Astrocyte (in vitro differentiated cells and primary cell): ENCODE results near the gene IFT81. TPM values are rescaled to one million over a fixed set of nuclear protein-coding genes. Genes with fewer than 3 reads are reported as not detected.

ENCODE experiments used
- DNase-seq: peaks from one replicate; pipeline ENCODE4 v3.0.0-alpha.2; 2010; ENCODE audit warnings: low read depth
- FAIRE-seq: peaks from 2 replicates; lab custom pipeline; 2011; peaks lifted over from hg19 to GRCh38; lab: Jason Lieb, UNC
- H2AFZ ChIP-seq: 2 replicates; pipeline ENCODE4 v1.6.0; 2012; ENCODE audit warnings: low read depth, low read length, inconsistent platforms
- H3K27ac ChIP-seq: 2 replicates; pipeline ENCODE4 v1.5.1; 2011; ENCODE audit warnings: low read depth, low read length, inconsistent platforms
- H3K27me3 ChIP-seq: 2 replicates; pipeline ENCODE4 v1.6.0; 2011; ENCODE audit warnings: low read length, inconsistent platforms; ENCODE audit not compliant: insufficient read depth
- H3K36me3 ChIP-seq: 2 replicates; pipeline ENCODE4 v1.5.1; 2011; ENCODE audit warnings: low read length, inconsistent platforms; ENCODE audit not compliant: insufficient read depth
- H3K4me1 ChIP-seq: 2 replicates; pipeline ENCODE4 v1.5.1; 2011; ENCODE audit warnings: low read length, inconsistent platforms; ENCODE audit not compliant: insufficient read depth
- H3K4me2 ChIP-seq: 2 replicates; pipeline ENCODE4 v1.6.0; 2012; ENCODE audit warnings: low read length, inconsistent platforms
- H3K4me3 ChIP-seq: 2 replicates; pipeline ENCODE4 v1.5.1; 2011; ENCODE audit warnings: low read depth, mild to moderate bottlenecking, low read length, inconsistent platforms; ENCODE audit not compliant: insufficient read depth
- H3K79me2 ChIP-seq: 2 replicates; pipeline ENCODE4 v1.6.0; 2012; ENCODE audit warnings: mild to moderate bottlenecking, low read length, inconsistent platforms; ENCODE audit not compliant: insufficient read depth
- H3K9ac ChIP-seq: 2 replicates; pipeline ENCODE4 v1.6.0; 2012; ENCODE audit warnings: mild to moderate bottlenecking, low read length, inconsistent platforms
- H3K9me3 ChIP-seq: 2 replicates; pipeline ENCODE4 v1.5.1; 2012; ENCODE audit warnings: low read depth, mild to moderate bottlenecking, low read length, inconsistent platforms; ENCODE audit not compliant: insufficient read depth
- H4K20me1 ChIP-seq: 2 replicates; pipeline ENCODE4 v1.6.0; 2012; ENCODE audit warnings: low read length, inconsistent platforms; ENCODE audit not compliant: insufficient read depth
- H3K27ac Mint-ChIP-seq: one replicate; pipeline ENCODE4 v1.8.0; 2021; ENCODE audit warnings: mild to moderate bottlenecking, mixed read lengths; ENCODE audit not compliant: unreplicated experiment
- H3K27me3 Mint-ChIP-seq: one replicate; pipeline ENCODE4 v1.8.0; 2021; ENCODE audit warnings: low read depth, mixed read lengths; ENCODE audit not compliant: unreplicated experiment
- H3K36me3 Mint-ChIP-seq: one replicate; pipeline ENCODE4 v1.8.0; 2021; ENCODE audit warnings: low read depth, mixed read lengths; ENCODE audit not compliant: unreplicated experiment
- H3K4me1 Mint-ChIP-seq: one replicate; pipeline ENCODE4 v1.8.0; 2021; ENCODE audit warnings: low read depth, mixed read lengths; ENCODE audit not compliant: unreplicated experiment
- H3K4me3 Mint-ChIP-seq: one replicate; pipeline ENCODE4 v1.8.0; 2021; ENCODE audit warnings: mild to moderate bottlenecking, moderate library complexity, mixed read lengths; ENCODE audit not compliant: unreplicated experiment
- H3K9me3 Mint-ChIP-seq: one replicate; pipeline ENCODE4 v1.8.0; 2021; ENCODE audit warnings: mild to moderate bottlenecking, mixed read lengths; ENCODE audit not compliant: unreplicated experiment
- EZH2 ChIP-seq: IDR thresholded peaks from 2 replicates; pipeline ENCODE4 v1.6.1; 2012; ENCODE audit warnings: mild to moderate bottlenecking, low read length, inconsistent platforms; ENCODE audit not compliant: insufficient read depth
- total RNA-seq: library from RNA; stranded (reverse); gene quantifications from 2 replicates; pipeline ENCODE4 v1.2.1, GENCODE V29; 2021
- TF ChIP-seq, protein P1 (sequence below): IDR thresholded peaks from 2 replicates; pipeline ENCODE4 v1.5.1; 2011; ENCODE audit warnings: low read depth, mild to moderate bottlenecking, inconsistent platforms, low read length, moderate library complexity; ENCODE audit not compliant: insufficient read depth

IFT81 gene
- total RNA-seq, 1 donor from 2014 or later, result 12.3 TPM

DNA sequence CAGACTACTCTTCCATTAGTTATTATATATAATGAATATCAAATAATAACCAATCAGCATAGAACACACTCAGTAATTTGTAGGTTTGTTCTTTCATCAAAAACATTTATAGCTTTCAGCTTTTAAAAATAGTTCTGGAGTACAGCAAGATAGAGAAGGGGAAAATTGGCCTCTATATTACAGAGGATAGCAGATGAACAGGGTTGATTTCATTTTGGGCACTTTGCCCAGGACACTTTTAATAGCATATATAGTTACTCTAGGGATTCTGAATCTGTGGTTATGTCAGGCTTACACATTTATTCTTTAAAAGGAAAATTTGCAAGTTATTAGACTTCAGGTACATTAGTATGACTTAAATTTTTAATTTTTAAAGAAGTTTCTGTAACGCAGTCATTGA lies 52.6 kb downstream of the IFT81 start:
- Mint-ChIP-seq H3K36me3 (peaks cover 2% of the 10 kb centered on the region), H3K9me3 (no peaks in the 10 kb centered on the region), H3K27ac (no peak overlapping the region), H3K4me3 (no peak overlapping the region), H3K27me3 (no peaks in the 10 kb centered on the region), H3K4me1 (no peaks in the 10 kb centered on the region)
- TF ChIP-seq, protein P1, sequence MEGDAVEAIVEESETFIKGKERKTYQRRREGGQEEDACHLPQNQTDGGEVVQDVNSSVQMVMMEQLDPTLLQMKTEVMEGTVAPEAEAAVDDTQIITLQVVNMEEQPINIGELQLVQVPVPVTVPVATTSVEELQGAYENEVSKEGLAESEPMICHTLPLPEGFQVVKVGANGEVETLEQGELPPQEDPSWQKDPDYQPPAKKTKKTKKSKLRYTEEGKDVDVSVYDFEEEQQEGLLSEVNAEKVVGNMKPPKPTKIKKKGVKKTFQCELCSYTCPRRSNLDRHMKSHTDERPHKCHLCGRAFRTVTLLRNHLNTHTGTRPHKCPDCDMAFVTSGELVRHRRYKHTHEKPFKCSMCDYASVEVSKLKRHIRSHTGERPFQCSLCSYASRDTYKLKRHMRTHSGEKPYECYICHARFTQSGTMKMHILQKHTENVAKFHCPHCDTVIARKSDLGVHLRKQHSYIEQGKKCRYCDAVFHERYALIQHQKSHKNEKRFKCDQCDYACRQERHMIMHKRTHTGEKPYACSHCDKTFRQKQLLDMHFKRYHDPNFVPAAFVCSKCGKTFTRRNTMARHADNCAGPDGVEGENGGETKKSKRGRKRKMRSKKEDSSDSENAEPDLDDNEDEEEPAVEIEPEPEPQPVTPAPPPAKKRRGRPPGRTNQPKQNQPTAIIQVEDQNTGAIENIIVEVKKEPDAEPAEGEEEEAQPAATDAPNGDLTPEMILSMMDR, result no peak
- Histone ChIP-seq H3K36me3 (no peaks in the 10 kb centered on the region), H2AFZ (no peak overlapping the region), H3K79me2 (no peaks in the 10 kb centered on the region), H3K4me2 (no peak overlapping the region), H4K20me1 (no peaks in the 10 kb centered on the region), H3K4me1 (no peaks in the 10 kb centered on the region), H3K9ac (no peak overlapping the region), H3K27me3 (no peaks in the 10 kb centered on the region), H3K4me3 (no peak overlapping the region), H3K9me3 (no peaks in the 10 kb centered on the region), H3K27ac (no peak overlapping the region)
- DNase-seq (peak; percentile 16), FAIRE-seq (no peak)

DNA sequence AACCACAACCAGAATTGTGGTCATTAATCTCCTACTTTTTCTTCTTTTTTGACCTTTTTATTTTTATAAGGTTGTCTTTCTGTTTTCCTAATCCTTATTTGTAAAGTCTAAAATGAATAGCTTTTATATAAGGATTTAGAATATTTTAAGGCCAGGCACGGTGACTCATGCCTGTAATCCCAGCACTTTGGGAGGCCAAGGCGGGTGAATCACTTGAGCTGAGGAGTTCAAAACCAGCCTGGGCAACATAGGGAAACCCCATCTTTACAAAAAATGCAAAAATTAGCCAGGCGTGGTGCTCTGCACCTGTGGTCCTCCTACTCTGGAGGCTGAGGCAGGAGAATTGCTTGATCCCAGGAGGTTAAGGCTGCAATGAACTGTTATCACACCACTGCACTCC lies 55.1 kb downstream of the IFT81 start:
- H2AFZ ChIP-seq, result no peak overlapping the region
- H4K20me1 ChIP-seq, result no peaks in the 10 kb centered on the region
- Mint-ChIP-seq H3K4me3 (no peak overlapping the region), H3K27me3 (no peaks in the 10 kb centered on the region), H3K4me1 (no peaks in the 10 kb centered on the region), H3K36me3 (peaks cover 10% of the 10 kb centered on the region), H3K27ac (no peak overlapping the region), H3K9me3 (no peaks in the 10 kb centered on the region)
- no peaks in the 10 kb centered on the region for H3K4me1 ChIP-seq
- peak; percentile 58 for DNase-seq
- H3K4me3 ChIP-seq, result no peak overlapping the region
- TF ChIP-seq EZH2, result no peak
- TF ChIP-seq, protein P1, result no peak
- no peaks in the 10 kb centered on the region for H3K27me3 ChIP-seq
- no peak for FAIRE-seq
- H3K79me2 ChIP-seq, result no peaks in the 10 kb centered on the region
- no peak overlapping the region for H3K9ac ChIP-seq
- H3K36me3 ChIP-seq, result peaks cover 6% of the 10 kb centered on the region
- H3K27ac ChIP-seq, result no peak overlapping the region
- no peak overlapping the region for H3K4me2 ChIP-seq
- no peaks in the 10 kb centered on the region for H3K9me3 ChIP-seq

DNA sequence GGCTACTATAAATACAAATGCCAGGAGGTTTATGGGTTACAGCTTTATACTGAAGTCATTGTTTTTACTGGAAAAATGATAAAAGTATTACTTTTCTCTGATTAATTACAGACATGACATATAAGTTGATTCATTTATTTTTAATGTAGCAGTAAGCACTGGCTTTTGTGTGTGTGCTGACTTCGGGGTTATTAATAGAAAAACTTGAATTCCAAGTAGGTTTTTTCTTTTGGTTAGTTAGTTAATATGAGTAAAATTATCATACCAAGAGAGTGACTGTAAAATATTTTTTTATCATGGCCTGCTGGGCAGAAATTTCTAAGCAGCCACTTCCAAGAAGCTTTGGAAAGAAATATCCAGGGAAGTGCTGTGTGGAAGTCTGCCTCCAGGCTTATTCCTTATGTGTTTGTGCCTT lies 56.4 kb downstream of the IFT81 start:
- DNase-seq (peak; percentile 88), FAIRE-seq (peak; percentile 13)
- peak overlapping the region; percentile 4 for H3K4me2 ChIP-seq
- no peaks in the 10 kb centered on the region for H3K9me3 ChIP-seq
- no peak overlapping the region for H2AFZ ChIP-seq
- Mint-ChIP-seq H3K4me3 (no peak overlapping the region), H3K4me1 (no peaks in the 10 kb centered on the region), H3K9me3 (no peaks in the 10 kb centered on the region), H3K27ac (no peak overlapping the region), H3K27me3 (no peaks in the 10 kb centered on the region), H3K36me3 (peaks cover 18% of the 10 kb centered on the region)
- TF ChIP-seq, protein P1, result no peak
- TF ChIP-seq EZH2, result no peak
- H4K20me1 ChIP-seq, result no peaks in the 10 kb centered on the region
- no peaks in the 10 kb centered on the region for H3K79me2 ChIP-seq
- H3K4me1 ChIP-seq, result no peaks in the 10 kb centered on the region
- peaks cover 6% of the 10 kb centered on the region for H3K36me3 ChIP-seq
- H3K27ac ChIP-seq, result peak overlapping the region; percentile 3
- H3K27me3 ChIP-seq, result no peaks in the 10 kb centered on the region
- H3K4me3 ChIP-seq, result no peak overlapping the region
- no peak overlapping the region for H3K9ac ChIP-seq
